Smooth muscle cell (in vitro differentiated cells): ENCODE data around the gene C20orf96. TPM values are rescaled to one million over a fixed set of nuclear protein-coding genes. Genes with fewer than 3 reads are reported as not detected.
"Not testable (repeated sequence)": the region's sequence is repeated elsewhere in the genome, so short reads cannot be mapped to it uniquely, and the experiment has no call there.

Source experiments
- DNase-seq: peaks from one replicate; lab custom pipeline; 2025; ENCODE audit not compliant: unreplicated experiment; lab: John Stamatoyannopoulos, UW
- H2AFZ ChIP-seq: fragments of 200-600 bp; sonication (generic); 2 replicates; pipeline ENCODE4 v1.6.0; 2016; ENCODE audit warnings: antibody characterized with exemption, low read depth, mild to moderate bottlenecking
- H3F3A ChIP-seq: fragments of 200-600 bp; sonication (generic); 2 replicates; pipeline ENCODE4 v1.6.0; 2017; ENCODE audit warnings: antibody characterized with exemption, low read depth
- H3K27ac ChIP-seq: fragments of 200-600 bp; sonication (generic); 2 replicates; pipeline ENCODE4 v1.5.1; 2016; ENCODE audit warnings: low read depth, mild to moderate bottlenecking
- H3K27me3 ChIP-seq: fragments of 200-600 bp; sonication (generic); 2 replicates; pipeline ENCODE4 v1.6.1; 2016; ENCODE audit warnings: low read depth, mild to moderate bottlenecking
- H3K36me3 ChIP-seq: fragments of 200-600 bp; sonication (generic); 2 replicates; pipeline ENCODE4 v1.5.1; 2016; ENCODE audit warnings: low read depth
- H3K4me1 ChIP-seq: fragments of 200-600 bp; sonication (generic); 2 replicates; pipeline ENCODE4 v1.5.1; 2016; ENCODE audit warnings: low read depth
- H3K4me2 ChIP-seq: fragments of 200-600 bp; sonication (generic); 2 replicates; pipeline ENCODE4 v1.6.0; 2016; ENCODE audit warnings: mild to moderate bottlenecking
- H3K4me3 ChIP-seq: fragments of 200-600 bp; sonication (generic); 2 replicates; pipeline ENCODE4 v1.5.1; 2016; ENCODE audit warnings: mild to moderate bottlenecking
- H3K79me2 ChIP-seq: fragments of 200-600 bp; sonication (generic); 2 replicates; pipeline ENCODE4 v1.6.0; 2016; ENCODE audit warnings: low read depth, mild to moderate bottlenecking
- H3K9ac ChIP-seq: fragments of 200-600 bp; sonication (generic); 2 replicates; pipeline ENCODE4 v1.6.0; 2016; ENCODE audit warnings: low read depth
- H3K9me3 ChIP-seq: fragments of 200-600 bp; sonication (generic); replicated peaks from 2 replicates; pipeline ENCODE4 v1.5.1; 2016; ENCODE audit warnings: low read depth
- H4K20me1 ChIP-seq: fragments of 200-600 bp; sonication (generic); 2 replicates; pipeline ENCODE4 v1.6.0; 2016; ENCODE audit warnings: low read depth
- WGBS: methylation state at CpG from one replicate; pipeline ENCODE4 v1.1.7; 2016; ENCODE audit warnings: low lambda C conversion rate; 5-methylcytosine and 5-hydroxymethylcytosine counted together
- polyA plus RNA-seq: library from polyadenylated mRNA; unstranded; fragments of >200 nt; fragmentation: Nextera tagmentation; extraction: Ambion mirVana; gene quantifications from 2 replicates; pipeline ENCODE4 v1.2.1, GENCODE V29; 2016
- total RNA-seq: library from RNA; depleted of rRNA; stranded (reverse); fragments of >200 nt; gene quantifications from 2 replicates; pipeline ENCODE4 v1.2.3, GENCODE V29; 2014
- TF ChIP-seq, protein P1 (sequence below): fragments of 200-600 bp; sonication (generic); IDR thresholded peaks from 2 replicates; pipeline ENCODE4 v1.5.1; 2017; ENCODE audit warnings: borderline replicate concordance, mild to moderate bottlenecking, antibody characterized with exemption; ENCODE audit not compliant: insufficient read depth, poor library complexity, severe bottlenecking

The C20orf96 gene
- total and polyA plus RNA-seq, 2 experiments from 2014 or later, result 2.8 to 11.2 TPM

DNA sequence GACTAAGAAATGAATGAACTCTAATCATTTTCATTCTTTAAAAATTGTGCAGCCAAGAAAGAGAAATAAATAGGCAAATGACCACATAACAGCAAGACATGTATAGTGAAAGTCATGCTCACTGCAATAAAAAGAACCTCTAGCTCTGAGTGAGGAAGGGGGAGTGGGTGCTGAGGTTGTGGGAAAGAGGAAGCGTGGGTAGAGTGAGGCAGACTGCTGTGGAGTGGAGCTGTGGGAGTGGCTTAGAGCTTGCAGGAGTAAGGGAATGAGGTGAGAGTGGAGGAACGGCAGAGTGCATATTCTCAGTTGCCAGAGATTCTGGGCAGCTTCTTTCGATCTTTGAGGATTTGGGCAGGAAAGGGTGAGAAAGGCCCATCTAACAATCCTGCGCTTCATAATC, 53.1 kb downstream of the C20orf96 start:
- H3K36me3 ChIP-seq, result no peaks in the 10 kb centered on the region
- TF ChIP-seq, protein P1, sequence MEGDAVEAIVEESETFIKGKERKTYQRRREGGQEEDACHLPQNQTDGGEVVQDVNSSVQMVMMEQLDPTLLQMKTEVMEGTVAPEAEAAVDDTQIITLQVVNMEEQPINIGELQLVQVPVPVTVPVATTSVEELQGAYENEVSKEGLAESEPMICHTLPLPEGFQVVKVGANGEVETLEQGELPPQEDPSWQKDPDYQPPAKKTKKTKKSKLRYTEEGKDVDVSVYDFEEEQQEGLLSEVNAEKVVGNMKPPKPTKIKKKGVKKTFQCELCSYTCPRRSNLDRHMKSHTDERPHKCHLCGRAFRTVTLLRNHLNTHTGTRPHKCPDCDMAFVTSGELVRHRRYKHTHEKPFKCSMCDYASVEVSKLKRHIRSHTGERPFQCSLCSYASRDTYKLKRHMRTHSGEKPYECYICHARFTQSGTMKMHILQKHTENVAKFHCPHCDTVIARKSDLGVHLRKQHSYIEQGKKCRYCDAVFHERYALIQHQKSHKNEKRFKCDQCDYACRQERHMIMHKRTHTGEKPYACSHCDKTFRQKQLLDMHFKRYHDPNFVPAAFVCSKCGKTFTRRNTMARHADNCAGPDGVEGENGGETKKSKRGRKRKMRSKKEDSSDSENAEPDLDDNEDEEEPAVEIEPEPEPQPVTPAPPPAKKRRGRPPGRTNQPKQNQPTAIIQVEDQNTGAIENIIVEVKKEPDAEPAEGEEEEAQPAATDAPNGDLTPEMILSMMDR, result no peak
- no peaks in the 10 kb centered on the region for H3K79me2 ChIP-seq
- WGBS, result 51% methylated on average over 4 of the region's 4 CpGs
- no peak overlapping the region for H3K4me2 ChIP-seq
- no peaks in the 10 kb centered on the region for H4K20me1 ChIP-seq
- no peak overlapping the region for H3K4me3 ChIP-seq
- H2AFZ ChIP-seq, result no peak overlapping the region
- H3K9me3 ChIP-seq, result no peaks in the 10 kb centered on the region
- H3K27me3 ChIP-seq, result peaks cover 6% of the 10 kb centered on the region
- H3K9ac ChIP-seq, result no peak overlapping the region
- H3K4me1 ChIP-seq, result no peaks in the 10 kb centered on the region
- no peaks in the 10 kb centered on the region for H3F3A ChIP-seq
- DNase-seq, result no peak
- no peak overlapping the region for H3K27ac ChIP-seq

DNA sequence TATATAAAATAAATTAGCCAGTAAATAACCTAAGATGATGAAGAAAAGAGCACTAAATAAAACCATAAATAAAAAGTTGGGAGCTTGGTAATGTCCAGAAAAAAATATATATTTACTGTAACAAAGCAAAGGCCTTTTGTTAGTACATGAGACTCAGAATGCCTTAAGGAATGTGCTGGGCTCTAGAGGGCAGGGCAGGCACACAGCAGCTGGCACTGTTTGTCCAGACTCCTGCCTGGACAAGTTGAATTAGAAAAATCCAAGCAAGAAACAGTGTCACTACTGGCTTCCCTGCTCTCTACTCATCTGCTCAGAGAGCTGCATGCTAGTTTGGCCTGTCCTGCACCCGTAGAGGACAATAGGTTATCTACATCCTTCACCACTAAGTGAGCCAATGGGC, 54.7 kb downstream of the C20orf96 start:
- Histone ChIP-seq H3K27me3 (peaks cover 6% of the 10 kb centered on the region), H3K9ac (no peak overlapping the region), H3K79me2 (no peaks in the 10 kb centered on the region), H3K4me2 (no peak overlapping the region), H2AFZ (no peak overlapping the region), H3K4me1 (no peaks in the 10 kb centered on the region), H3K9me3 (no peaks in the 10 kb centered on the region), H3K27ac (no peak overlapping the region), H3F3A (no peaks in the 10 kb centered on the region), H3K4me3 (no peak overlapping the region), H4K20me1 (no peaks in the 10 kb centered on the region), H3K36me3 (no peaks in the 10 kb centered on the region)
- 71% methylated on average over 1 of the region's 1 CpG for WGBS
- TF ChIP-seq, protein P1, result no peak
- DNase-seq, result no peak

DNA sequence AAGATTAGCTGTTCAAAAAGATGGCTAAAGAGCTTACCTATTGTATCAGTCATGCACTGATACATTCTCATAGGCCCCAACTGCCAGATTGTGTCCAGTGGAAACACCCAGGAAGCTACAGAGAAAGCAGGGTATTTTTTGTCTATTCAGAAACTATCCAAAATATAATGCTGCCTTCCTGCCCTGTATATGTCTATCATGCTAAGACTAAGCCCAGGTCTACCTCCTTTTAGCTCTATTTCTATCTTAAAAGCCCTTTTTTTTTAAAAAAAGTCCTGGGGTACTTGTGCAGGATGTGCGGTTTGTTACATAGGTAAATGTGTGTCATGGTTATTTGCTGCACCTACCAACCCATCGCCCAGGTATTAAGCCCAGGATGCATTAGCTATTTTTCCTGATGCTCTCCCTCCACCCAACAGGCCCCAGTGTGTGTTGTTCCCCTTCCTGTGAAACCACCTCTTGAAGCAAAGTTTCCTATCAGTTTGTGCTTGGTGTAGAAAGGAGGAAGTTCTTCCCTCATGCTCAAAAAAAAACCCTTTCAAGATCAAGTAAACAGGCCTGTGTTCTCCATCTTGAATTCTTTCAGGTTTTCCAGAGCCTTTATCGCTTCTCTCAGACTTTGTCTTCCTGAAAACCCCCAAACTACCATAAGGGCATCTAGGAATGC, 63.0 kb downstream of the C20orf96 start:
- H3K4me2 ChIP-seq, result no peak overlapping the region
- no peak overlapping the region for H2AFZ ChIP-seq
- H3F3A ChIP-seq, result no peaks in the 10 kb centered on the region
- DNase-seq, result no peak
- no peak overlapping the region for H3K9ac ChIP-seq
- H3K4me3 ChIP-seq, result no peak overlapping the region
- no peaks in the 10 kb centered on the region for H3K79me2 ChIP-seq
- 80% methylated on average over 3 of the region's 3 CpGs for WGBS
- H4K20me1 ChIP-seq, result no peaks in the 10 kb centered on the region
- TF ChIP-seq, protein P1, result no peak
- no peaks in the 10 kb centered on the region for H3K36me3 ChIP-seq
- H3K9me3 ChIP-seq, result no peaks in the 10 kb centered on the region
- H3K27ac ChIP-seq, result no peak overlapping the region
- peaks cover 6% of the 10 kb centered on the region for H3K27me3 ChIP-seq
- H3K4me1 ChIP-seq, result no peaks in the 10 kb centered on the region

DNA sequence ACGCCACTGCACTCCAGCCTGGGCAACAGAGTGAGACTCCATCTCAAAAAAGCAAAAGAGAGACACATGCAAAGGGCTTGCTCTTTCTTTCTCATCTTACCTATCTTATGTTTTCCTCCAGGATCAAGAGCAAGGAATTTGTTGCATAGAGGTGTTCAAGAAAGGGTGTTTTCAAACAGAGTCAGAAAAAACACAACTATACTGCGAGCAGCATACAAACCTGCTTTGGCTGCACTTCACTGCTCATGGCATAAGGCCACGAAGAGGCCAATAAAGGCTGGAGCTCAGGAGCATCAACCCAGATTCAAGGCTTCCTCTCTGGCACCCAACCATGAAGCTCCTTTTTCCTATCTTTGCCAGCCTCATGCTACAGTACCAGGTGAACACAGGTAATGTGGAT, 63.6 kb downstream of the C20orf96 start, which contains the start of gene DEFB129:
DEFB129 (plus strand) TSS at position 301 of the 400 bp plus-strand sequence; CDS start at position 332, 31 bp downstream.
- Histone ChIP-seq H3K36me3 (no peaks in the 10 kb centered on the region), H3K9ac (no peak within 1 kb of the TSS), H4K20me1 (no peaks in the 10 kb centered on the region), H3K4me1 (no peaks in the 10 kb centered on the region), H3K9me3 (no peaks in the 10 kb centered on the region), H3K79me2 (no peaks in the 10 kb centered on the region), H3K4me3 (no peak within 1 kb of the TSS), H3K27ac (no peak within 1 kb of the TSS), H2AFZ (no peak within 1 kb of the TSS), H3F3A (no peaks in the 10 kb centered on the region), H3K27me3 (peaks cover 10% of the 10 kb centered on the region), H3K4me2 (no peak within 1 kb of the TSS)
- TF ChIP-seq, protein P1, result no peak
- DNase-seq, result no peak
- WGBS, result 85% methylated on average over 3 of the region's 3 CpGs

DNA sequence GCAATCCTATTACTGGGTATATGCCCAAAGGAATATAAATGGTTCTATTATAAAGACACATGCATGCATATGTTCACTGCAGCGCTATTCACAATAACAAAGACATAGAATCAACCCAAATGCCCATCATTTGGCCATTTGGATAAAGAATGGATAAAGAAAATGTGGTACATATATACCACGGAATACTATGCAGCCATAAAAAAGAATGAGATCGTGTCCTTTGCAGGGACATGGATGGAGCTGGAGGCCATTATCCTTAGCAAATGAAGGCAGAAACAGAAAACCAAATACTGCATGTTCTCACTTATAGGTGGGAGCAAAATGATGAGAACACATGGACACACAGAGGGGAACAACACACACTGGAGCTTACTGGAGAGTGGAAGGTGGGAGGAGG, 64.7 kb downstream of the C20orf96 start:
- not testable (repeated sequence) for H4K20me1 ChIP-seq, H3K36me3 ChIP-seq, H2AFZ ChIP-seq, H3K79me2 ChIP-seq, DNase-seq, H3F3A ChIP-seq, H3K4me3 ChIP-seq, H3K9ac ChIP-seq, H3K9me3 ChIP-seq, H3K27ac ChIP-seq, H3K4me2 ChIP-seq, H3K4me1 ChIP-seq
- peaks cover 14% of the 10 kb centered on the region for H3K27me3 ChIP-seq
- WGBS, result 81% methylated on average over 3 of the region's 3 CpGs
